ENCODE measurements around the gene PLLP. TPM values are rescaled to one million over a fixed set of nuclear protein-coding genes. Genes with fewer than 3 reads are reported as not detected.

Gene PLLP
- total RNA-seq, 4 donors from 2014 or later: 15.5 to 38.5 (median 31.5) TPM

- TF ChIP-seq POLR2A (IDR thresholded peaks at IDR 0.05): no peak
- no peak for TF ChIP-seq CTCF (IDR thresholded peaks at IDR 0.05)
Observed at GRCh38 chr16:57273826-57274225, 10.6 kb downstream of the PLLP start.

GRCh38 chr16:57273359-57273758 is 11.1 kb downstream of the PLLP start:
- Histone ChIP-seq H3K27ac (no peak overlapping the region), H3K36me3 (no peaks in the 10 kb centered on the region), H3K4me3 (no peak overlapping the region), H3K27me3 (no peaks in the 10 kb centered on the region), H3K9me3 (no peaks in the 10 kb centered on the region), H3K4me1 (peaks cover 9 to 49% (median 23%) of the 10 kb centered on the region in 3 donors)
- 100% methylated on average over 1 of the region's 1 CpG for WGBS, 2 donors
- DNase-seq: no peak
- intact Hi-C loops (cut with DNase I): no loop called here
- TF ChIP-seq POLR2A (IDR thresholded peaks at IDR 0.05) (no peak), CTCF (IDR thresholded peaks at IDR 0.05) (no peak)

More at GRCh38 chr16:57273826-57274225, 10.6 kb downstream of the PLLP start:
- 81 to 91% methylated on average over 5 of the region's 5 CpGs for WGBS, 2 donors
- intact Hi-C loops (cut with DNase I): no loop called here
- Histone ChIP-seq H3K36me3 (no peaks in the 10 kb centered on the region), H3K4me3 (no peak overlapping the region), H3K27ac (no peak overlapping the region), H3K4me1 (peaks cover 9 to 49% (median 23%) of the 10 kb centered on the region in 3 donors), H3K27me3 (no peaks in the 10 kb centered on the region), H3K9me3 (no peaks in the 10 kb centered on the region)
- no peak for DNase-seq

- Histone ChIP-seq H3K27me3 (no peaks in the 10 kb centered on the region), H3K4me3 (no peak overlapping the region), H3K4me1 (peaks cover 1 to 49% (median 16%) of the 10 kb centered on the region in 3 donors), H3K36me3 (no peaks in the 10 kb centered on the region), H3K27ac (no peak overlapping the region), H3K9me3 (no peaks in the 10 kb centered on the region)
- DNase-seq: no peak
- WGBS, 2 donors: 89 to 93% methylated on average over 2 to 4 of the region's 5 CpGs
- TF ChIP-seq CTCF (IDR thresholded peaks at IDR 0.05) (no peak), POLR2A (IDR thresholded peaks at IDR 0.05) (no peak)
- intact Hi-C loops (cut with DNase I): no loop called here
Observed at GRCh38 chr16:57271867-57272495, 12.5 kb downstream of the PLLP start.

- Histone ChIP-seq H3K27me3 (no peaks in the 10 kb centered on the region), H3K27ac (no peak overlapping the region), H3K4me3 (no peak overlapping the region), H3K9me3 (no peaks in the 10 kb centered on the region), H3K4me1 (peaks cover 0 to 49% (median 15%) of the 10 kb centered on the region in 3 donors), H3K36me3 (no peaks in the 10 kb centered on the region)
- DNase-seq: no peak
- TF ChIP-seq POLR2A (IDR thresholded peaks at IDR 0.05) (no peak), CTCF (IDR thresholded peaks at IDR 0.05) (no peak)
- 60 to 95% methylated on average over 1 to 5 of the region's 7 CpGs for WGBS, 2 donors
- intact Hi-C loops (cut with DNase I): no loop called here
Observed at GRCh38 chr16:57271063-57271345, 13.5 kb downstream of the PLLP start.

GRCh38 chr16:57270221-57271062 is 14.0 kb downstream of the PLLP start:
- intact Hi-C loops (cut with DNase I): no loop called here
- Histone ChIP-seq H3K27me3 (no peaks in the 10 kb centered on the region), H3K4me3 (no peak overlapping the region), H3K27ac (no peak overlapping the region), H3K4me1 (peaks cover 0 to 49% (median 16%) of the 10 kb centered on the region in 3 donors), H3K9me3 (no peaks in the 10 kb centered on the region), H3K36me3 (no peaks in the 10 kb centered on the region)
- TF ChIP-seq CTCF (IDR thresholded peaks at IDR 0.05) (no peak), POLR2A (IDR thresholded peaks at IDR 0.05) (no peak)
- 60 to 70% methylated on average over 1 to 2 of the region's 25 CpGs for WGBS, 2 donors
- DNase-seq: no peak

Measured in esophagus squamous epithelium (tissue), 5 donors.